IMR-90 (cell line): ENCODE measurements around the gene TTBK2. TPM values are rescaled to one million over a fixed set of nuclear protein-coding genes. Genes with fewer than 3 reads are reported as not detected.

Experiments
- ATAC-seq: fragments of 200-7000 bp; cut with Tn5 transposase; 2 replicates; pipeline ENCODE4 v1.9.1; 2020; ENCODE audit warnings: low read depth, mild to moderate bottlenecking, moderate library complexity
- BruUV-seq: library from RNA; stranded (reverse); fragments of 400-500 nt; replicated peaks from 2 replicates; lab custom pipeline; 2021; lab: Mats Ljungman, UMichigan
- CTCF ChIA-PET: fragments of 300-600 bp; formaldehyde crosslinking; extraction: SDS; loops from one replicate; lab custom pipeline; 2021; ENCODE audit warnings: antibody characterized with exemption; lab: Yijun Ruan, JAX
- POLR2A ChIA-PET: fragments of 300-600 bp; sonication (Branson Sonifier 250); formaldehyde crosslinking; loops from one replicate; lab custom pipeline; 2022; ENCODE audit warnings: antibody characterized with exemption; ENCODE audit not compliant: unreplicated experiment; lab: Charles Lee
- DNase-seq: peaks from one replicate; pipeline ENCODE4 v3.0.0; 2013
- H2AFZ ChIP-seq: replicated peaks from 2 replicates; pipeline ENCODE3; 2013; ENCODE audit warnings: low read length, mild to moderate bottlenecking; ENCODE audit not compliant: poor library complexity
- H2AK5ac ChIP-seq: 2 replicates; pipeline ENCODE4 v1.6.1; 2013; ENCODE audit warnings: low read depth, low read length, inconsistent platforms
- H2AK9ac ChIP-seq: replicated peaks from 2 replicates; pipeline ENCODE3; 2013; ENCODE audit warnings: mild to moderate bottlenecking, low read depth, low read length, moderate library complexity; ENCODE audit not compliant: poor library complexity
- H2BK120ac ChIP-seq: 2 replicates; pipeline ENCODE4 v1.6.1; 2013; ENCODE audit warnings: low read depth, low read length, inconsistent platforms
- H2BK15ac ChIP-seq: 3 replicates; pipeline ENCODE4 v1.6.1; 2013; ENCODE audit warnings: low read depth, low read length, inconsistent platforms
- H2BK20ac ChIP-seq: 2 replicates; pipeline ENCODE4 v1.6.1; 2013; ENCODE audit warnings: low read depth, mild to moderate bottlenecking, inconsistent platforms, low read length, moderate library complexity
- H2BK5ac ChIP-seq: 2 replicates; pipeline ENCODE4 v1.6.1; 2013; ENCODE audit warnings: mild to moderate bottlenecking, low read depth, low read length, inconsistent platforms; ENCODE audit not compliant: poor library complexity, severe bottlenecking
- H3K14ac ChIP-seq: replicated peaks from 2 replicates; pipeline ENCODE4 v1.6.1; 2013; ENCODE audit warnings: low read depth, low read length, inconsistent platforms
- H3K18ac ChIP-seq: 2 replicates; pipeline ENCODE4 v1.6.1; 2013; ENCODE audit warnings: low read depth, low read length, control low read depth
- H3K23ac ChIP-seq: 2 replicates; pipeline ENCODE4 v1.6.1; 2013; ENCODE audit warnings: low read depth, low read length, inconsistent platforms
- H3K27ac ChIP-seq: 2 replicates; pipeline ENCODE4 v1.5.1; 2013; ENCODE audit warnings: mild to moderate bottlenecking, control low read depth, low read length; ENCODE audit not compliant: insufficient read depth
- H3K27me3 ChIP-seq: 2 replicates; pipeline ENCODE4 v1.6.1; 2013; ENCODE audit warnings: low read length; ENCODE audit not compliant: control insufficient read depth, insufficient read depth
- H3K36me3 ChIP-seq: 2 replicates; pipeline ENCODE4 v1.6.1; 2013; ENCODE audit warnings: low read length, mixed read lengths; ENCODE audit not compliant: control insufficient read depth, insufficient read depth
- H3K4ac ChIP-seq: 2 replicates; pipeline ENCODE4 v1.6.1; 2013; ENCODE audit warnings: low read depth, low read length, inconsistent platforms
- H3K4me1 ChIP-seq: 2 replicates; pipeline ENCODE4 v1.6.1; 2013; ENCODE audit warnings: low read length, mixed read lengths; ENCODE audit not compliant: control insufficient read depth, insufficient read depth
- H3K4me2 ChIP-seq: 2 replicates; pipeline ENCODE4 v1.6.1; 2013; ENCODE audit warnings: low read depth, mild to moderate bottlenecking, control low read depth, low read length, moderate library complexity
- H3K4me3 ChIP-seq: 2 replicates; pipeline ENCODE4 v1.5.1; 2013; ENCODE audit warnings: low read depth, mild to moderate bottlenecking, control low read depth, low read length, moderate library complexity; ENCODE audit not compliant: insufficient read depth
- H3K56ac ChIP-seq: 2 replicates; pipeline ENCODE4 v1.6.1; 2013; ENCODE audit warnings: low read length, inconsistent platforms; ENCODE audit not compliant: insufficient read depth; ENCODE audit errors: extremely low read depth
- H3K79me1 ChIP-seq, 2 experiments: 2 replicates each; pipeline ENCODE4 v1.6.1; 2013; ENCODE audit warnings: low read length in 2 of 2, inconsistent platforms in 1 of 2, low read depth in 1 of 2
- H3K9ac ChIP-seq: 2 replicates; pipeline ENCODE4 v1.6.1; 2013; ENCODE audit warnings: low read depth, low read length, control low read depth
- H3K9me1 ChIP-seq: 2 replicates; pipeline ENCODE4 v1.6.1; 2013; ENCODE audit warnings: low read length, inconsistent platforms; ENCODE audit not compliant: insufficient read depth
- H3K9me3 ChIP-seq: 2 replicates; pipeline ENCODE4 v1.6.1; 2013; ENCODE audit warnings: low read length; ENCODE audit not compliant: control insufficient read depth, insufficient read depth
- H4K20me1 ChIP-seq: 2 replicates; pipeline ENCODE4 v1.6.1; 2013; ENCODE audit warnings: low read length, inconsistent platforms; ENCODE audit not compliant: insufficient read depth
- H4K5ac ChIP-seq: 2 replicates; pipeline ENCODE4 v1.6.1; 2013; ENCODE audit warnings: mild to moderate bottlenecking, low read depth, low read length, control low read depth
- H4K8ac ChIP-seq, 2 experiments: 2 replicates each; pipeline ENCODE4 v1.6.1; 2013; ENCODE audit warnings: low read depth in 2 of 2, low read length in 2 of 2, control low read depth in 1 of 2, inconsistent platforms in 1 of 2
- H4K91ac ChIP-seq: 2 replicates; pipeline ENCODE4 v1.6.1; 2013; ENCODE audit warnings: low read depth, low read length, inconsistent platforms; ENCODE audit not compliant: insufficient read depth
- BHLHE40 ChIP-seq: fragments of 150-350 bp; IDR thresholded peaks from 2 replicates; pipeline ENCODE4 v1.6.1; 2016; ENCODE audit warnings: mild to moderate bottlenecking, low read depth, low read length
- CEBPB ChIP-seq: IDR thresholded peaks from 2 replicates; pipeline ENCODE4 v1.6.1; 2012; ENCODE audit warnings: low read depth, low read length, improper control_type of control experiment
- CHD1 ChIP-seq: IDR thresholded peaks from 2 replicates; pipeline ENCODE4 v1.6.1; 2012; ENCODE audit warnings: low read depth, low read length, improper control_type of control experiment
- CTCF ChIP-seq: conservative IDR thresholded peaks from 2 replicates; pipeline ENCODE4 v1.5.1; 2012; ENCODE audit warnings: mild to moderate bottlenecking, low read depth, low read length, improper control_type of control experiment
- ELK1 ChIP-seq: fragments of 150-350 bp; IDR thresholded peaks from 2 replicates; pipeline ENCODE4 v1.6.1; 2016; ENCODE audit warnings: low read depth, mild to moderate bottlenecking, low read length, moderate library complexity, borderline replicate concordance
- FOS ChIP-seq: fragments of 150-350 bp; IDR thresholded peaks from 2 replicates; pipeline ENCODE4 v1.6.1; 2016; ENCODE audit warnings: low read depth, low read length
- MAFK ChIP-seq: IDR thresholded peaks from 2 replicates; pipeline ENCODE4 v1.6.1; 2012; ENCODE audit warnings: low read depth, low read length, improper control_type of control experiment
- MAZ ChIP-seq: IDR thresholded peaks from 2 replicates; pipeline ENCODE4 v1.6.1; 2012; ENCODE audit warnings: low read depth, mild to moderate bottlenecking, low read length, improper control_type of control experiment, moderate library complexity, borderline replicate concordance
- MXI1 ChIP-seq: IDR thresholded peaks from 2 replicates; pipeline ENCODE4 v1.6.1; 2012; ENCODE audit warnings: low read depth, mild to moderate bottlenecking, low read length, moderate library complexity, borderline replicate concordance
- NFE2L2 ChIP-seq: fragments of 150-350 bp; IDR thresholded peaks from 2 replicates; pipeline ENCODE4 v1.6.1; 2016; ENCODE audit warnings: low read depth, mild to moderate bottlenecking, low read length
- POLR2A ChIP-seq: IDR thresholded peaks from 2 replicates; pipeline ENCODE4 v1.6.1; 2012; ENCODE audit warnings: mild to moderate bottlenecking, low read depth, low read length
- RAD21 ChIP-seq: IDR thresholded peaks from 2 replicates; pipeline ENCODE4 v1.6.1; 2012; ENCODE audit warnings: low read length, improper control_type of control experiment
- RCOR1 ChIP-seq: IDR thresholded peaks from 2 replicates; pipeline ENCODE4 v1.6.1; 2012; ENCODE audit warnings: mild to moderate bottlenecking, low read length, improper control_type of control experiment; ENCODE audit not compliant: insufficient replicate concordance
- RFX5 ChIP-seq: IDR thresholded peaks from 2 replicates; pipeline ENCODE4 v1.8.0; 2012; ENCODE audit warnings: low read depth, mild to moderate bottlenecking, low read length, moderate library complexity
- SMC3 ChIP-seq: fragments of 150-350 bp; IDR thresholded peaks from 2 replicates; pipeline ENCODE4 v1.6.1; 2016; ENCODE audit warnings: low read depth, mild to moderate bottlenecking, antibody characterized with exemption, low read length, moderate library complexity
- USF2 ChIP-seq: fragments of 150-350 bp; IDR thresholded peaks from 2 replicates; pipeline ENCODE4 v1.6.1; 2017; ENCODE audit warnings: mild to moderate bottlenecking, antibody characterized with exemption, low read length, low read depth
- WGBS, 2 experiments: methylation state at CpG; one replicate each; pipeline versions ENCODE4 v1.1.5 to v1.1.7; 2013; ENCODE audit warnings: missing lambda C conversion rate in 2 of 2; ENCODE audit not compliant: insufficient read length in 1 of 2; ENCODE audit errors: extremely low coverage in 2 of 2; 5-methylcytosine and 5-hydroxymethylcytosine counted together
- dilution Hi-C: fragments of 300-500 bp; cut with HindIII; formaldehyde crosslinking; loops from one replicate; pipeline ENCODE4 v1.14.3; 2018; ENCODE audit warnings: low sequenced_read_pairs; ENCODE audit not compliant: unreplicated experiment
- in situ Hi-C: fragments of 300-500 bp; cut with MboI; formaldehyde crosslinking; loops from 3 replicates; pipeline ENCODE4 v1.14.3; 2019; ENCODE audit warnings: low sequenced_read_pairs, inconsistent platforms, mixed read lengths
- intact Hi-C: fragments of 100-400 bp; cut with micrococcal nuclease; formaldehyde crosslinking; loops from 2 replicates; pipeline ENCODE4 v1.10.0; 2022
- polyA plus RNA-seq, 3 experiments: library from polyadenylated mRNA; depleted of rRNA; stranded (reverse); fragments of >200 nt; gene quantifications; 2 replicates each; pipeline ENCODE4 v1.2.3, GENCODE V29; 2012; ENCODE audit warnings: low replicate concordance in 1 of 3
- total RNA-seq: library from RNA; depleted of rRNA; stranded (reverse); fragments of >200 nt; gene quantifications from 2 replicates; pipeline ENCODE4 v1.2.3, GENCODE V29; 2012

Gene TTBK2
- total and polyA plus RNA-seq, 2 of the 4 experiments (the other 2 are of a cell fraction), result 2.4 to 3.2 TPM

GRCh38 chr15:42728972-42729371, 191.6 kb downstream of the TTBK2 start:
- intact Hi-C loops, result no loop called here
- no peak overlapping the region for H3K4me2 ChIP-seq
- H3K18ac ChIP-seq, result no peak overlapping the region
- no peak overlapping the region for H3K14ac ChIP-seq
- no peak for TF ChIP-seq RFX5
- TF ChIP-seq RAD21, result no peak
- no peak for TF ChIP-seq MAFK
- no peak for TF ChIP-seq CTCF
- TF ChIP-seq MXI1, result no peak
- TF ChIP-seq CHD1, result no peak
- TF ChIP-seq FOS, result no peak
- TF ChIP-seq MAZ, result no peak
- no peak for TF ChIP-seq CEBPB
- no peak for TF ChIP-seq SMC3
- no peak for TF ChIP-seq ELK1
- no peak for TF ChIP-seq RCOR1
- no peak for TF ChIP-seq POLR2A
- no peak for TF ChIP-seq BHLHE40
- TF ChIP-seq NFE2L2, result no peak
- TF ChIP-seq USF2, result no peak
- H3K36me3 ChIP-seq, result peaks cover 85% of the 10 kb centered on the region
- no peak overlapping the region for H2BK20ac ChIP-seq
- ChIA-PET CTCF (no interaction called here), POLR2A (interaction anchor here (0.5 kb wide), 1 partner anchor 14 kb away, joined by 5 read pairs; no protein-coding TSS in a partner anchor)
- H2BK15ac ChIP-seq, result no peak overlapping the region
- no peaks in the 10 kb centered on the region; the same call in 1 of the 2 replicates for H4K20me1 ChIP-seq
- in situ Hi-C loops, result no loop called here
- H3K56ac ChIP-seq, result no peak overlapping the region
- no TSS peak for BruUV-seq
- H4K91ac ChIP-seq, result no peak overlapping the region
- H2AFZ ChIP-seq, result no peak overlapping the region
- no peak overlapping the region for H2AK9ac ChIP-seq
- H4K5ac ChIP-seq, result no peak overlapping the region
- ATAC-seq (no peak), DNase-seq (no peak)
- H3K9ac ChIP-seq, result no peak overlapping the region
- WGBS, 2 experiments, result 100% methylated on average over 1 of the region's 14 CpGs; no CpG with 5 or more reads in 1 of the 2 experiments
- H3K27me3 ChIP-seq, result no peaks in the 10 kb centered on the region
- no peak overlapping the region for H4K8ac ChIP-seq
- no peak overlapping the region for H3K27ac ChIP-seq
- H2BK120ac ChIP-seq, result no peak overlapping the region
- H3K4me3 ChIP-seq, result no peak overlapping the region
- H2BK5ac ChIP-seq, result no peak overlapping the region
- dilution Hi-C loops, result no loop called here
- H3K4me1 ChIP-seq, result no peaks in the 10 kb centered on the region
- no peak overlapping the region for H3K23ac ChIP-seq
- H3K9me1 ChIP-seq, result 0 out of 2 replicates have a peak, but pooled peaks cover under 1% of the 10 kb centered on the region
- no peak overlapping the region for H2AK5ac ChIP-seq
- no peaks in the 10 kb centered on the region for H3K9me3 ChIP-seq
- H3K4ac ChIP-seq, result no peak overlapping the region
- peaks cover 0 to 6% of the 10 kb centered on the region in 2 experiments; a peak in 3 of 4 replicates for H3K79me1 ChIP-seq
